ENCODE measurements around the gene GREM1. TPM values are rescaled to one million over a fixed set of nuclear protein-coding genes. Genes with fewer than 3 reads are reported as not detected.

GREM1 gene
- total RNA-seq, 3 donors from 2014 or later (not counting 1 experiment from before 2014, with no cell fraction given): not detected

DNA sequence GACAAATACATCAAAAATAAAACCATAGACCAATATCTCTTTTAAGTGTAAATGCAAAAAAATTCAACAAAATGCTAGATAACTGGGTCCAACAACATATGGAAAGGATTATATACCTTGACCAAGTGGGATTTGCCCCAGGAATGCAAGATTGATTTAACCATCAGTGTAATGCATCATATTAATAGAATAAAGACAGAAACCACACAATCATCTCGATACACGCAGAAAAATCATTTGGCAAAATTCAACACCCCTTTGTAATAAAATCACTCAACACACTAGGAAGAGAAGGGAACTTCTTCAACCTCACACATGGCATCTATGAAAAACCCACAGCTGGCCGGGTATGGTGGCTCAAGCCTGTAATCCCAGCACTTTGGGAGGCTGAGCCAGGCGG is 19.5 kb downstream of the GREM1 start:
- no peaks in the 10 kb centered on the region for H3K9me3 Mint-ChIP-seq
- no peaks in the 10 kb centered on the region for H3K27me3 ChIP-seq (ENCODE audit: control insufficient read depth, insufficient read depth, low read length)

DNA sequence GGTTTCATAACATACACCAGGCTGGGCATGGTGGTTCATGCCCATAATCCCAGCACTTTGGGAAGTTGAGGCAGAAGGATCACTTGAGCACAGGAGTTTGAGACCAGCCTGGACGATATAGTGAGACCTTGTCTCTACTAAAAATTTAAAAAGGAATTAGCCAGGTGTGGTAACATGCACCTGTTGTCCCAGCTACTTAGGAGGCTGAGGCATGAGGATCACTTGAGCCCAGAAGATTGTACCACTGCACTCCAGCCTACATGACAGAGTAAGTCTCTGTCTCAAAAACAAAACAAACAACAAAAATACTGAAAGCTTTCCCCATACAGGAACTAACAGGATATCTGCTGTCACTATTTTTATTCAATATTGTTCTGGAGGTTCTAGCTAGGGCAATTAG is 20.9 kb downstream of the GREM1 start:
- H3K27ac Mint-ChIP-seq: no peak overlapping the region
- H3K36me3 ChIP-seq (ENCODE audit: control insufficient read depth, insufficient read depth, low read length): no peaks in the 10 kb centered on the region
- no peaks in the 10 kb centered on the region for H3K4me1 Mint-ChIP-seq
- no peak overlapping the region for H3K4me3 Mint-ChIP-seq
- intact Hi-C loops (cut with micrococcal nuclease): no loop called here
- H3K9me3 ChIP-seq (ENCODE audit: control insufficient read depth, insufficient read depth, low read length): no peaks in the 10 kb centered on the region
- DNase-seq (no peak), ATAC-seq (no peak)
- no peak overlapping the region for H3K4me3 ChIP-seq (ENCODE audit: low read length)
- 90% methylated on average over 1 of the region's 1 CpG for WGBS (ENCODE audit: insufficient coverage)
- H3K27ac ChIP-seq (ENCODE audit: low read length): no peak overlapping the region
- H3K27me3 ChIP-seq (ENCODE audit: control insufficient read depth, insufficient read depth, low read length): no peaks in the 10 kb centered on the region
- no peaks in the 10 kb centered on the region for H3K4me1 ChIP-seq (ENCODE audit: control insufficient read depth, insufficient read depth, low read length)
- H3K27me3 Mint-ChIP-seq (ENCODE audit: low read depth in 2 of 2): peaks cover 18 to 79% of the 10 kb centered on the region in 2 donors
- TF ChIP-seq, protein P1, sequence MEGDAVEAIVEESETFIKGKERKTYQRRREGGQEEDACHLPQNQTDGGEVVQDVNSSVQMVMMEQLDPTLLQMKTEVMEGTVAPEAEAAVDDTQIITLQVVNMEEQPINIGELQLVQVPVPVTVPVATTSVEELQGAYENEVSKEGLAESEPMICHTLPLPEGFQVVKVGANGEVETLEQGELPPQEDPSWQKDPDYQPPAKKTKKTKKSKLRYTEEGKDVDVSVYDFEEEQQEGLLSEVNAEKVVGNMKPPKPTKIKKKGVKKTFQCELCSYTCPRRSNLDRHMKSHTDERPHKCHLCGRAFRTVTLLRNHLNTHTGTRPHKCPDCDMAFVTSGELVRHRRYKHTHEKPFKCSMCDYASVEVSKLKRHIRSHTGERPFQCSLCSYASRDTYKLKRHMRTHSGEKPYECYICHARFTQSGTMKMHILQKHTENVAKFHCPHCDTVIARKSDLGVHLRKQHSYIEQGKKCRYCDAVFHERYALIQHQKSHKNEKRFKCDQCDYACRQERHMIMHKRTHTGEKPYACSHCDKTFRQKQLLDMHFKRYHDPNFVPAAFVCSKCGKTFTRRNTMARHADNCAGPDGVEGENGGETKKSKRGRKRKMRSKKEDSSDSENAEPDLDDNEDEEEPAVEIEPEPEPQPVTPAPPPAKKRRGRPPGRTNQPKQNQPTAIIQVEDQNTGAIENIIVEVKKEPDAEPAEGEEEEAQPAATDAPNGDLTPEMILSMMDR (IDR thresholded peaks at IDR 0.05): no peak
- no peaks in the 10 kb centered on the region for H3K36me3 Mint-ChIP-seq
- H3K9me3 Mint-ChIP-seq: no peaks in the 10 kb centered on the region

More for the DNA sequence above, 19.5 kb downstream of the GREM1 start:
- H3K27ac Mint-ChIP-seq: no peak overlapping the region
- Histone ChIP-seq H3K9me3 (ENCODE audit: control insufficient read depth, insufficient read depth, low read length) (no peaks in the 10 kb centered on the region), H3K36me3 (ENCODE audit: control insufficient read depth, insufficient read depth, low read length) (no peaks in the 10 kb centered on the region), H3K4me1 (ENCODE audit: control insufficient read depth, insufficient read depth, low read length) (no peaks in the 10 kb centered on the region), H3K27ac (ENCODE audit: low read length) (no peak overlapping the region), H3K4me3 (ENCODE audit: low read length) (no peak overlapping the region)
- TF ChIP-seq, protein P1 (IDR thresholded peaks at IDR 0.05): no peak
- no peak for ATAC-seq
- H3K36me3 Mint-ChIP-seq: no peaks in the 10 kb centered on the region
- intact Hi-C loops (cut with micrococcal nuclease): no loop called here
- 84% methylated on average over 4 of the region's 4 CpGs for WGBS (ENCODE audit: insufficient coverage)
- peaks cover 18 to 65% of the 10 kb centered on the region in 2 donors for H3K27me3 Mint-ChIP-seq (ENCODE audit: low read depth in 2 of 2)
- H3K4me1 Mint-ChIP-seq: no peaks in the 10 kb centered on the region
- no peak overlapping the region for H3K4me3 Mint-ChIP-seq
- DNase-seq: no peak

DNA sequence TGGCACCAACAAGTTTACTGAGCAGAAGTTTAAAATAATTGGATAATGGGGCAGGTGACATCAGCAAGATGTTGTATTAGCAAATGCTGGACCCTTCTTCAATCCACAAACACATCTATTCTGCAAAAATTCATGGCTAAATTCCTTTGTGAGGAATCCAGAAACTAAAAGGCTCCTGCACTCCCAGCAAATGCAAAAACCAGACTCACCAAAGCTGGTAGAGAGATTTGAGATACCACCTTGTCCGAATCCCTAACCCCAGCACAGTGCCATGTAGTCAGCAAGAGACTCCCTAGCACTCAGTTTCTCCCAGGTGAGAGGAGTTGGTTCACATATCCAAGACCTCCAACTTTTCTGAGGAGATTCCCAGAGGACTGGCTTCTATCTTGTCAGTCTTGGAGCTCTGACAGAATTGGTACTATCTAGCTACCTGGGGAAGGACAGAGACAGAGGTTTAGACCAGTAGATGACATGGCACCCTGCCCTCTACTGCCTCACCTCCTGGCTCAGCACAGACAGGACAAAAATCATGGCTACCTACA is 21.8 kb downstream of the GREM1 start:
- Mint-ChIP-seq H3K27me3 (ENCODE audit: low read depth in 2 of 2) (peaks cover 15 to 73% of the 10 kb centered on the region in 2 donors), H3K9me3 (no peaks in the 10 kb centered on the region), H3K4me3 (no peak overlapping the region), H3K36me3 (no peaks in the 10 kb centered on the region), H3K27ac (no peak overlapping the region), H3K4me1 (no peaks in the 10 kb centered on the region)
- WGBS (ENCODE audit: insufficient coverage): 100% methylated on average over 1 of the region's 1 CpG
- no peak overlapping the region for H3K27ac ChIP-seq (ENCODE audit: low read length)
- H3K36me3 ChIP-seq (ENCODE audit: control insufficient read depth, insufficient read depth, low read length): no peaks in the 10 kb centered on the region
- ATAC-seq (no peak), DNase-seq (no peak)
- no peaks in the 10 kb centered on the region for H3K27me3 ChIP-seq (ENCODE audit: control insufficient read depth, insufficient read depth, low read length)
- H3K4me1 ChIP-seq (ENCODE audit: control insufficient read depth, insufficient read depth, low read length): no peaks in the 10 kb centered on the region
- H3K4me3 ChIP-seq (ENCODE audit: low read length): no peak overlapping the region
- intact Hi-C loops (cut with micrococcal nuclease): no loop called here
- H3K9me3 ChIP-seq (ENCODE audit: control insufficient read depth, insufficient read depth, low read length): no peaks in the 10 kb centered on the region
- TF ChIP-seq, protein P1 (IDR thresholded peaks at IDR 0.05): no peak

All from natural killer cell (primary cell).